Raji (cell line): ENCODE data around the gene SEPTIN6.

Experiments
- POLR2A ChIP-seq: IDR thresholded peaks from 2 replicates; pipeline ENCODE4 v1.6.1; 2011; ENCODE audit warnings: low read depth, low read length, control low read depth; ENCODE audit not compliant: insufficient read depth

SEPTIN6 gene

GRCh38 chrX:119682019-119682989, 10.7 kb downstream of the SEPTIN6 start:
- TF ChIP-seq POLR2A: peak; percentile 24; the same call in 1 of the 2 replicates

- TF ChIP-seq POLR2A: no peak
Observed at GRCh38 chrX:119677654-119677981, 15.3 kb downstream of the SEPTIN6 start.

GRCh38 chrX:119676949-119677653, 15.9 kb downstream of the SEPTIN6 start:
- TF ChIP-seq POLR2A: no peak

GRCh38 chrX:119673336-119673735, 19.6 kb downstream of the SEPTIN6 start:
- TF ChIP-seq POLR2A: no peak

- TF ChIP-seq POLR2A: no peak
Observed at GRCh38 chrX:119672426-119672825, 20.5 kb downstream of the SEPTIN6 start.

- TF ChIP-seq POLR2A: no peak
Observed at GRCh38 chrX:119669424-119670037, 23.4 kb downstream of the SEPTIN6 start.

GRCh38 chrX:119667111-119667878, 25.7 kb downstream of the SEPTIN6 start:
- no peak for TF ChIP-seq POLR2A

GRCh38 chrX:119661486-119661885, 31.5 kb downstream of the SEPTIN6 start:
- no peak for TF ChIP-seq POLR2A

- no peak for TF ChIP-seq POLR2A
Observed at GRCh38 chrX:119659522-119659921, 33.4 kb downstream of the SEPTIN6 start.

- TF ChIP-seq POLR2A: no peak
Observed at GRCh38 chrX:119655125-119655524, 37.8 kb downstream of the SEPTIN6 start.

GRCh38 chrX:119654112-119654531, 38.8 kb downstream of the SEPTIN6 start:
- no peak for TF ChIP-seq POLR2A

GRCh38 chrX:119648421-119648775, 44.6 kb downstream of the SEPTIN6 start:
- no peak for TF ChIP-seq POLR2A

GRCh38 chrX:119647552-119648420, 45.2 kb downstream of the SEPTIN6 start:
- TF ChIP-seq POLR2A: no peak

GRCh38 chrX:119647089-119647488, 45.9 kb downstream of the SEPTIN6 start:
- no peak for TF ChIP-seq POLR2A
